ENCODE measurements around the gene HGF.

HGF gene

GRCh38 chr7:81659697-81660395 lies 110.0 kb downstream of the HGF start:
- no peak overlapping the region for H3K9ac ChIP-seq (ENCODE audit: insufficient read length)
- no peak overlapping the region for H3K4me3 ChIP-seq
- DNase-seq (ENCODE audit: low read depth, low spot score) = no peak
- H3K27ac ChIP-seq = no peak overlapping the region
- TF ChIP-seq FOXP2 (optimal IDR thresholded peaks at IDR 0.05; ENCODE audit: control extremely low read depth, extremely low read length, insufficient read depth) (no peak), POLR2AphosphoS5 (IDR thresholded peaks at IDR 0.05; ENCODE audit: borderline replicate concordance, low read depth, low read length) (no peak), EZH2 (IDR thresholded peaks at IDR 0.05) (no peak)
- no peaks in the 10 kb centered on the region for H3K36me3 ChIP-seq (ENCODE audit: insufficient read depth, low read length)
- no peaks in the 10 kb centered on the region for H3K9me3 ChIP-seq (ENCODE audit: low read depth, low read length)

DNA sequence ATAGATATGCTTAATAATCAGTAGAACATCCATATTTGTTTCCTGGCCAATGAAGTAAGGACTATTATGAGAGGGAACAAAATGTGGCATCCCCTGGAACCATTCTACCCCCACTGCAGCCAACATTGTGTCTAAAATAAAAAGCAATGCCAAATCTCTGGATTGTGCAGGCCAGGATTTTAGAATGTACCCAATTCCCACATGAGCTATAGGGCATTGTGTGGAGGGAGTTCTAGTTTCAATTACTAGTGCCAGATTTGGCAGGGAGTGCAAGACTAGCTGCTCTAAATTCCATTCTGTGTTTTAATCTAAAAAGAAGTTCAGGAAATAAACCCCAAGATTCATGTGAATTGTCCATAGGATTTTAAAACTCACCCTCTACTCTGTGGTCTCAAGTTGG lies 112.3 kb downstream of the HGF start:
- no peak overlapping the region for H3K4me3 ChIP-seq
- TF ChIP-seq FOXP2 (optimal IDR thresholded peaks at IDR 0.05; ENCODE audit: control extremely low read depth, extremely low read length, insufficient read depth) (no peak), POLR2AphosphoS5 (IDR thresholded peaks at IDR 0.05; ENCODE audit: borderline replicate concordance, low read depth, low read length) (no peak)

GRCh38 chr7:81655271-81655670 lies 114.6 kb downstream of the HGF start:
- Histone ChIP-seq H3K9ac (ENCODE audit: insufficient read length) (no peak overlapping the region), H3K4me3 (no peak overlapping the region), H3K9me3 (ENCODE audit: low read depth, low read length) (no peaks in the 10 kb centered on the region), H3K27ac (no peak overlapping the region), H3K36me3 (ENCODE audit: insufficient read depth, low read length) (no peaks in the 10 kb centered on the region)
- no peak for DNase-seq (ENCODE audit: low read depth, low spot score)
- no peak for TF ChIP-seq POLR2AphosphoS5 (IDR thresholded peaks at IDR 0.05; ENCODE audit: borderline replicate concordance, low read depth, low read length)
- no peak for TF ChIP-seq EZH2 (IDR thresholded peaks at IDR 0.05)
- TF ChIP-seq FOXP2 (optimal IDR thresholded peaks at IDR 0.05; ENCODE audit: control extremely low read depth, extremely low read length, insufficient read depth) = no peak

More for the DNA sequence above, 112.3 kb downstream of the HGF start:
- DNase-seq (ENCODE audit: low read depth, low spot score) = no peak
- Histone ChIP-seq H3K9me3 (ENCODE audit: low read depth, low read length) (no peaks in the 10 kb centered on the region), H3K36me3 (ENCODE audit: insufficient read depth, low read length) (no peaks in the 10 kb centered on the region), H3K9ac (ENCODE audit: insufficient read length) (no peak overlapping the region), H3K27ac (no peak overlapping the region)

GRCh38 chr7:81652225-81652624 lies 117.6 kb downstream of the HGF start:
- TF ChIP-seq EZH2 (IDR thresholded peaks at IDR 0.05) (no peak), POLR2AphosphoS5 (IDR thresholded peaks at IDR 0.05; ENCODE audit: borderline replicate concordance, low read depth, low read length) (no peak), FOXP2 (optimal IDR thresholded peaks at IDR 0.05; ENCODE audit: control extremely low read depth, extremely low read length, insufficient read depth) (no peak)
- Histone ChIP-seq H3K9ac (ENCODE audit: insufficient read length) (no peak overlapping the region), H3K36me3 (ENCODE audit: insufficient read depth, low read length) (no peaks in the 10 kb centered on the region), H3K9me3 (ENCODE audit: low read depth, low read length) (no peaks in the 10 kb centered on the region), H3K4me3 (no peak overlapping the region), H3K27ac (no peak overlapping the region)
- no peak for DNase-seq (ENCODE audit: low read depth, low spot score)

All from SK-N-MC (cell line).